ENCODE data around the gene RPL38.
"Not testable (repeated sequence)": the region's sequence is repeated elsewhere in the genome, so short reads cannot be mapped to it uniquely, and the experiment has no call there.

GRCh38 chr17:74188687-74189086 lies 14.8 kb upstream of the RPL38 start:
- not testable (repeated sequence) for TF ChIP-seq TAF1 (IDR thresholded peaks at IDR 0.05; ENCODE audit: borderline replicate concordance, low read depth, low read length); CTCF (IDR thresholded peaks at IDR 0.05); MXI1 (IDR thresholded peaks at IDR 0.05; ENCODE audit: low read depth, low read length); MAX (IDR thresholded peaks at IDR 0.05; ENCODE audit: low read depth); EP300 (IDR thresholded peaks at IDR 0.05; ENCODE audit: borderline replicate concordance in 1 of 2, low read depth in 1 of 2, low read length in 1 of 2)

All from SK-N-SH (cell line).